ENCODE results near the gene NECAP2.
"Not testable (repeated sequence)": the region's sequence is repeated elsewhere in the genome, so short reads cannot be mapped to it uniquely, and the experiment has no call there.

Gene NECAP2

DNA sequence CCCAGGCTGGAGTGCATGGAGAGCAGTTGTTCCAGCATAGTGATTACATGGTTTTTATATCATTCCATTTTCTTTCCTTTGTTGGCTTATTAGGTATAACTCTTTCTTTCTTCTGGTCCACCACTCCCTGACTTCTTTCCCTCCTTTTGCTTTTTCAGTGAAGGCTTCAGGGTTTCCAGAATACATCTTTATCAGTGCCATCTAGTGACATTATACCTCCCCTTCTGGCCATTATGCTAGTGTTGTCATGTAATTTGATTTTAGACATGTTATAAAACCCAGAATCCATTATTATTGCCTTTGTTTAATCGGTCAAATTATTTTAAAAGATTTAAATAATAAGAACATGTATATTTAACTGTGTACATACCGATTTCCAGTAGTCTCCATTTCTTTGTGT is 63.0 kb downstream of the NECAP2 start:
- H3K4me3 ChIP-seq (replicated peaks; ENCODE audit: low read depth, low read length) = no peak overlapping the region
- H3K27me3 ChIP-seq (replicated peaks; ENCODE audit: control insufficient read depth, insufficient read depth, low read length) = no peaks in the 10 kb centered on the region; the same call in 1 of the 2 replicates
- no peak for DNase-seq (ENCODE audit: extremely low read depth, insufficient read length)
- TF ChIP-seq, protein P1, sequence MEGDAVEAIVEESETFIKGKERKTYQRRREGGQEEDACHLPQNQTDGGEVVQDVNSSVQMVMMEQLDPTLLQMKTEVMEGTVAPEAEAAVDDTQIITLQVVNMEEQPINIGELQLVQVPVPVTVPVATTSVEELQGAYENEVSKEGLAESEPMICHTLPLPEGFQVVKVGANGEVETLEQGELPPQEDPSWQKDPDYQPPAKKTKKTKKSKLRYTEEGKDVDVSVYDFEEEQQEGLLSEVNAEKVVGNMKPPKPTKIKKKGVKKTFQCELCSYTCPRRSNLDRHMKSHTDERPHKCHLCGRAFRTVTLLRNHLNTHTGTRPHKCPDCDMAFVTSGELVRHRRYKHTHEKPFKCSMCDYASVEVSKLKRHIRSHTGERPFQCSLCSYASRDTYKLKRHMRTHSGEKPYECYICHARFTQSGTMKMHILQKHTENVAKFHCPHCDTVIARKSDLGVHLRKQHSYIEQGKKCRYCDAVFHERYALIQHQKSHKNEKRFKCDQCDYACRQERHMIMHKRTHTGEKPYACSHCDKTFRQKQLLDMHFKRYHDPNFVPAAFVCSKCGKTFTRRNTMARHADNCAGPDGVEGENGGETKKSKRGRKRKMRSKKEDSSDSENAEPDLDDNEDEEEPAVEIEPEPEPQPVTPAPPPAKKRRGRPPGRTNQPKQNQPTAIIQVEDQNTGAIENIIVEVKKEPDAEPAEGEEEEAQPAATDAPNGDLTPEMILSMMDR (IDR thresholded peaks at IDR 0.05; ENCODE audit: insufficient read depth, low read length, poor library complexity, severe bottlenecking) = no peak
- H3K36me3 ChIP-seq (ENCODE audit: control insufficient read depth, insufficient read depth, low read length) = no peaks in the 10 kb centered on the region

- not testable (repeated sequence) for DNase-seq (ENCODE audit: extremely low read depth, insufficient read length); H3K4me3 ChIP-seq (replicated peaks; ENCODE audit: low read depth, low read length); H3K27me3 ChIP-seq (replicated peaks; ENCODE audit: control insufficient read depth, insufficient read depth, low read length); H3K36me3 ChIP-seq (ENCODE audit: control insufficient read depth, insufficient read depth, low read length)
Observed at GRCh38 chr1:16505870-16506269, 65.3 kb downstream of the NECAP2 start.

- not testable (repeated sequence) for H3K36me3 ChIP-seq (ENCODE audit: control insufficient read depth, insufficient read depth, low read length); H3K4me3 ChIP-seq (replicated peaks; ENCODE audit: low read depth, low read length); DNase-seq (ENCODE audit: extremely low read depth, insufficient read length); H3K27me3 ChIP-seq (replicated peaks; ENCODE audit: control insufficient read depth, insufficient read depth, low read length)
Observed at GRCh38 chr1:16506364-16507136, 66.0 kb downstream of the NECAP2 start.

DNA sequence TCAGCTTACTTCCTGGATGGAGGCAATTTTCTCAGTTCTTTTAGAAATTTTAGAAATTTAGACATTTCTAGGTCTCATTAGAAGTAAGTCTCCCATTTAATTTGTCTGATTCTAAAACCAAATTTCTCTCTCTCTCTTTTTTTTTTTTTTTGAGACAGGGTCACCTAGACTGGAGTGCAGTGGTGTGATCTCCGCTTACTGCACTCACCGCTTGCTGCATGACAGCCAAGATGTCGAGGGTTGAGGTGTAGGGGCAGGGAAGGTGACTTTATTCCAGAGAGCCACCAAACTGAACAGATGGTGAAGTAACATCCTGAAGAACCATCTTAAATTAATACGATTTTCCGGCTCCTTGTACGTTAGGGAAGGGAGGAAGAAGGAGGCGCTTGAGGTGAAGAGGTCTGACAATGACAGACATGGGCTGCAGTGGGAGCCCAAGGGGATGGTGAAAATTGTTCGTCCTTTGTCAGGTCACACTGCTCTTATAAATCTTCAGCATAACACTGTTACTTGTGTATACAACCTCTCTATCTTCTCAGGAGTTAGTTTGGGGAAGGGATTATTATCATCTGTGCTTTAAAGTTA is 68.4 kb downstream of the NECAP2 start:
- not testable (repeated sequence) for H3K36me3 ChIP-seq (ENCODE audit: control insufficient read depth, insufficient read depth, low read length); DNase-seq (ENCODE audit: extremely low read depth, insufficient read length); H3K4me3 ChIP-seq (replicated peaks; ENCODE audit: low read depth, low read length); H3K27me3 ChIP-seq (replicated peaks; ENCODE audit: control insufficient read depth, insufficient read depth, low read length)
